AG09319 (cell line): ENCODE data around the gene SRD5A1.
A peak's percentile ranks its signal among the peaks of the same experiment; 100 is the strongest.

Experiments used
- DNase-seq: peaks from one replicate; pipeline ENCODE4 v3.0.0-alpha.2; 2010; ENCODE audit warnings: low read depth; ENCODE audit errors: extremely low read depth
- TF ChIP-seq, protein P1 (sequence below): IDR thresholded peaks from 2 replicates; pipeline ENCODE4 v1.5.1; 2011; ENCODE audit warnings: low read depth, mild to moderate bottlenecking, inconsistent platforms, low read length, moderate library complexity

Gene SRD5A1, protein sequence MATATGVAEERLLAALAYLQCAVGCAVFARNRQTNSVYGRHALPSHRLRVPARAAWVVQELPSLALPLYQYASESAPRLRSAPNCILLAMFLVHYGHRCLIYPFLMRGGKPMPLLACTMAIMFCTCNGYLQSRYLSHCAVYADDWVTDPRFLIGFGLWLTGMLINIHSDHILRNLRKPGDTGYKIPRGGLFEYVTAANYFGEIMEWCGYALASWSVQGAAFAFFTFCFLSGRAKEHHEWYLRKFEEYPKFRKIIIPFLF

DNA sequence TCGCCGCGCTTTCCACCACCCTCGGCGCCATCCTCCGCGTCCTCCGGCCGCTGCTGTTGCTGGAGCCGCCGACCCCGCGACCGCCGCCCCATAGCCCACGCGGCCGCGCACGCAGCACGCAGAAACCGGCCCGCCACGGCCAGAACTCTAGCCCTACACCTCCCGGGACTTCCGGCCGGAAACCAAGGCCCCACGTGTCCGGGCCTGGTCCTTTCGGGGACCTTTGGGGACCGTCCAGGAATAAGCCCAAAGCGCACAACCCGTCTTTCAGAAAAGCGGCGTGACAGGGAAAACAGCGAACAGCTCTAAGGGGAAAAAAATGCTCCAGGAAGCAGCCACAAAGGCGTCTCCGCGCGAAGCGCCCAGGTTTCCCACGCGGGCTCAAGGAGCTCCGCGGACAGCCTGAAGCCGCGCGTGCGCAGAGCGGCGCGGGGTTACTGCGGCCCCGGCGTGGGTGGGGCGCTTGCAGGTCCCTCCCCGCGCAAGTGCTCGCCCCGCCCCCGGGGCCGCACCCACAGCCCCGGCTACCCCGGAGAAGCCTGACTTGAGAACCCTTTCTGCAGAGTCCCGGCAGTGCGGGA, at the start of gene SRD5A1, which contains the start of gene NSUN2:
SRD5A1 (plus strand) TSS at position 553 of the 581 bp plus-strand sequence. CDS start 137 bp downstream, outside the sequence.
NSUN2 (minus strand) TSS at position 157 of the 581 bp plus-strand sequence; CDS start at position 92, 65 bp downstream.
- TF ChIP-seq, protein P1, sequence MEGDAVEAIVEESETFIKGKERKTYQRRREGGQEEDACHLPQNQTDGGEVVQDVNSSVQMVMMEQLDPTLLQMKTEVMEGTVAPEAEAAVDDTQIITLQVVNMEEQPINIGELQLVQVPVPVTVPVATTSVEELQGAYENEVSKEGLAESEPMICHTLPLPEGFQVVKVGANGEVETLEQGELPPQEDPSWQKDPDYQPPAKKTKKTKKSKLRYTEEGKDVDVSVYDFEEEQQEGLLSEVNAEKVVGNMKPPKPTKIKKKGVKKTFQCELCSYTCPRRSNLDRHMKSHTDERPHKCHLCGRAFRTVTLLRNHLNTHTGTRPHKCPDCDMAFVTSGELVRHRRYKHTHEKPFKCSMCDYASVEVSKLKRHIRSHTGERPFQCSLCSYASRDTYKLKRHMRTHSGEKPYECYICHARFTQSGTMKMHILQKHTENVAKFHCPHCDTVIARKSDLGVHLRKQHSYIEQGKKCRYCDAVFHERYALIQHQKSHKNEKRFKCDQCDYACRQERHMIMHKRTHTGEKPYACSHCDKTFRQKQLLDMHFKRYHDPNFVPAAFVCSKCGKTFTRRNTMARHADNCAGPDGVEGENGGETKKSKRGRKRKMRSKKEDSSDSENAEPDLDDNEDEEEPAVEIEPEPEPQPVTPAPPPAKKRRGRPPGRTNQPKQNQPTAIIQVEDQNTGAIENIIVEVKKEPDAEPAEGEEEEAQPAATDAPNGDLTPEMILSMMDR = no peak
- DNase-seq = peak; percentile 83

DNA sequence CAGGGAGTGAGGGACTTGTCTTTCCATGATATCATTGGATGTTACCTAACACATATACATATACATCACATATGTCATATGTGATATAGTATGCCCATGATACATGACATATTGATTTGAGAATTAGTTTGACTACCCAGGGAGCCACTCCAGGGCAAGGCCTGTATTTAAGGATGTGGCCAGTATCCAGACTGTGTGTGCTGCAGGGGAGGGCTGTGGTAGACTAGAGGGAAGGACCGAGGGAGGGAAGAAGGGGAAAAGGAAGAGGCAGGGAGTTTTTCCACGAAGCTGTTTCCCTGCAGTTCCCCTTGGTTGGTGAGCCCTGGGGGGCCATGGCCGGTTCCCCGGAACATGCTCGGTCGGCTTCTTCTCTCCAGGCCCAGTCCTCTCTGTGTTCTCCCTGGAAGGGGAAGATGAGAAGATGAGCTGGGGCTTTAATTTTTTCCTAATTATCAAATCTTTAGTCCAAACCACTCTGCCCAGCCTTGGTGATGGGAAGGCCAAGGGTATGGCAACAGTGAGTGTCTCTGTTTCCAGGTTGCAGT, 49.1 kb upstream of the SRD5A1 start:
- TF ChIP-seq, protein P1 = no peak
- no peak for DNase-seq

DNA sequence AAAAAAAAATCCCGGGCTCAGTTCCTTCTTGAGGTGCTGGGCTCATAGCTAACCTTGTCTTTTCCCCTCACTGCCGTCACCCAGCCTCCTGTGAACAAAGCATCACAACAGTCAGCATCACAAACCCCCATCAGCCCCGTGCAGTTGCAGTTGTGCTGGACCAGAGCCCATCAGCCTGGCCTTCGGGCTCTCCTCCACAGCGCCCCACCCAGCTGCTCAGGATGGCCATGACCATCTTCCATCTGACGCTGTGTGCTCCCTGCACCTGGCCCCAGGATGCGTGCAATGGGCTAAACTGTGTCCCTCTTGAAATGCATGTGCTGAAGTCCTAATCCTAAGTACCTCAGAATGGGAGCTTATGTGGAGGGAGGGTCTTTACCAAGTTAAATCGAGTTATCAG, 48.5 kb upstream of the SRD5A1 start:
- TF ChIP-seq, protein P1 = no peak
- no peak for DNase-seq

DNA sequence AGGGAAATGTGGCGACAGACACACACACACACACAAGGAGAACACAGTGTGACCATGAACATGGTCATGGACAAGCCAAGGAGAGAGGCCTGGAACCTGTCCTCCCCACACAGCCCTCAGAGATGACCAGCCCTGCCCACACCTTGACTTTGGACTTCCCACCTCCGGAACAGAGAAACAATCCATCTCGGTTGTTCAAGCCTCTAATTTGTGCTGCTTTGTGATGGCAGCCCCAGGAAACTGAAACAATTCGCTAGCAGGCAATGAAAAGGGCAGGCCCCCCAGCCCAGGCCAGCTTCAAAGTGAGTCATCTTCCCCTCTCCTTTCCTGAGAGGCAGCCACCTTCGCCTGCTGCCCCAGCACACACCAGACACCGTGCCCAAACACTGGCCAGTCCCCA, 48.1 kb upstream of the SRD5A1 start:
- no peak for DNase-seq
- TF ChIP-seq, protein P1 = no peak

DNA sequence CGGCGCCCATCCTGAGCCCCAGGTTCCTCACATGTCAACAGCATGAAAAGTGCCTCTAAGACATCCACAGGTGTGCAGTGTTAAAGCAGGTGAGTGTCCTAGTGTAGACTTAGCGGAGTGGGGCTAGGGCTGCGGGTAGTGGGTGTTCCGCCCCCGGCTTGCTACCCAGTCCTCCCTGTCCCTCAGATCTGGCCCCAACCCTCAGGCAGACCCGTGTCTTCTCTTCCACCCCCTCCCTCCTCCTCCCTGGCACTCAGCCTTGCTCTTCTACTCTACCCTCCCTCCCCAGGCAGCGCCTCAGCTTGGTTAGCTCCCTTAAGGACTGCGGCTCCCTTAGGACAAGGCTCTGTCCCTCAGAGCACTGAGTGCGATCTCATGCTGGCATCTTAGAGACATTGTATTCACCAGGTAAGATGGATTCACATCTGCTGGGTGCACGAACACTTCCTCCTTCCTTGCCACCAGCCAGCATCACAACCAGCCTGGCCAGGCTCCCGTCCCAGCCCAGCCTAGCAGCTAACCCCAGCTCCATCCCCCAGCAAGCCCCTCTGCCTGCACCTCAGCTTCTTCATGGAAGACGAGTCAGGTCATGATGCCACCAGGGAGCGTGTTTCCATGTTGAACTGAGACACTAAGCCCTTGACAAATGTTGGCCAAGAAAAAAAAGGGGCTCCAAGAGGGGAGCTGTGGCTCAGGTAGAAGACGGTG, 47.1 kb upstream of the SRD5A1 start:
- TF ChIP-seq, protein P1 = no peak

DNA sequence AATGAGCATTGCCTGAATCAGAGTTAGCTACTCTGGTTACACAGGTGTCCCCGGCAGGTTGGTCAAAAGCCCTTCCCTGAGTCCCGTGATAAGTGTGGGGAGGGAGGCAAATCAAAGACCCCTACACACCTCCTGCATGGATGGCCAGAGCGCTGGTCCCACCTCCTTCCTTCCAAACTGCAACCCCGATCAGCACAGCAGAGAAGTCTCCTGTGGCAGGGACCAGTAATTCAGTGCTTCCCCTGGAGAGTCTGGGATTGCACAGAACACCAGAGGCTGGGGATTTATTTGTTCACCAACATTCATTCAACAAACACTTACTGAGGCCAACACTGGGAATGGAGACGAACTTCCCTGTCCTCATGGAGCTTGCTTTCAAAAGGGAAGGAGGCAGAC, 46.6 kb upstream of the SRD5A1 start:
- TF ChIP-seq, protein P1 = no peak
- DNase-seq = no peak

More for the DNA sequence above, 47.1 kb upstream of the SRD5A1 start:
- DNase-seq = no peak

DNA sequence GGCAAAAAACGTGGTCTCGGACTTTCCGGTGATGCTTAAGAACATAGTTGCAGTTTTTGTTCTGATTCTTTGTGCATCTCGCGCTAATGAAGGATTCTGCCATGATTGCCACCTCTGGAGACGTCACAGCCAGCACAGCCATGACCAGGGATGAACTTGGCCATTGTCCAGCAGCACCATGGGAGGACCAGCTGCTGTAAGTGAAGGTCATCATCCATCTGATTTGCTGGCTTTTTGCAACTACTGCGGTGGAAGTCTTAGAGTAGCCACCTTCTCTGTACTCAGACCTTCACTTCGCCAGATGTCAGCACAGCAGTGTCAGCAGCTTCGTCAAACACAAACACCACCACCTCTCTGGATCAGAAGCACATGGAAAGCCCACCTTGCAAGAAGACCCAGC, 46.1 kb upstream of the SRD5A1 start:
- TF ChIP-seq, protein P1 = no peak
- DNase-seq = no peak
